Neuronal stem cell (in vitro differentiated cells): ENCODE results near the gene CLIC5. TPM values are rescaled to one million over a fixed set of nuclear protein-coding genes. Genes with fewer than 3 reads are reported as not detected.

Source experiments
- DNase-seq: peaks from one replicate; pipeline ENCODE4 v3.0.0-alpha.2; 2013; ENCODE audit warnings: low spot score
- H2AFZ ChIP-seq: one replicate; pipeline ENCODE4 v1.6.1; 2013; ENCODE audit warnings: mild to moderate bottlenecking, low read length, inconsistent platforms
- H2AK5ac ChIP-seq: 2 replicates; pipeline ENCODE4 v1.6.1; 2013; ENCODE audit warnings: low read depth, mild to moderate bottlenecking, inconsistent platforms, low read length, moderate library complexity, mixed read lengths
- H2BK120ac ChIP-seq: 2 replicates; pipeline ENCODE4 v1.6.1; 2013; ENCODE audit warnings: low read depth, mild to moderate bottlenecking, inconsistent platforms, low read length, moderate library complexity, mixed read lengths
- H2BK12ac ChIP-seq: one replicate; pipeline ENCODE4 v1.6.1; 2013; ENCODE audit warnings: low read length, inconsistent platforms
- H2BK15ac ChIP-seq: 2 replicates; pipeline ENCODE4 v1.6.1; 2013; ENCODE audit warnings: mild to moderate bottlenecking, low read length, inconsistent platforms, mixed read lengths
- H2BK5ac ChIP-seq: one replicate; pipeline ENCODE4 v1.6.1; 2013; ENCODE audit warnings: inconsistent platforms, mild to moderate bottlenecking, low read length, moderate library complexity
- H3K14ac ChIP-seq: one replicate; pipeline ENCODE4 v1.6.1; 2013; ENCODE audit warnings: low read length, inconsistent platforms
- H3K18ac ChIP-seq: 2 replicates; pipeline ENCODE4 v1.6.1; 2013; ENCODE audit warnings: low read length, inconsistent platforms
- H3K23ac ChIP-seq: 2 replicates; pipeline ENCODE4 v1.6.1; 2013; ENCODE audit warnings: low read depth, mild to moderate bottlenecking, mixed read lengths, low read length, inconsistent platforms; ENCODE audit not compliant: poor library complexity
- H3K27ac ChIP-seq: replicated peaks from 3 replicates; pipeline ENCODE4 v1.5.1; 2013; ENCODE audit warnings: low read length, inconsistent platforms
- H3K27me3 ChIP-seq, 3 experiments: 2 replicates each; pipeline ENCODE4 v1.6.1; 2013; ENCODE audit warnings: low read length in 3 of 3, mild to moderate bottlenecking in 2 of 3, inconsistent platforms in 1 of 3, low read depth in 1 of 3, mixed read lengths in 1 of 3, moderate library complexity in 1 of 3; ENCODE audit not compliant: control insufficient read depth in 3 of 3, insufficient read depth in 3 of 3
- H3K36me3 ChIP-seq, 2 donors: replicated peaks in 1 of 2; 2 replicates each; pipeline ENCODE4 v1.6.1; 2013; ENCODE audit warnings: low read length in 2 of 2; ENCODE audit not compliant: control insufficient read depth in 2 of 2, insufficient read depth in 2 of 2
- H3K4ac ChIP-seq: 2 replicates; pipeline ENCODE4 v1.6.1; 2013; ENCODE audit warnings: inconsistent platforms, mild to moderate bottlenecking, low read length, moderate library complexity
- H3K4me1 ChIP-seq, 2 donors: 1 replicate in 1 of 2; 2 replicates in 1 of 2; pipeline ENCODE4 v1.6.1; 2013; ENCODE audit warnings: low read length in 2 of 2, low read depth in 1 of 2; ENCODE audit not compliant: control insufficient read depth in 2 of 2, insufficient read depth in 1 of 2
- H3K4me2 ChIP-seq: one replicate; pipeline ENCODE4 v1.6.1; 2013; ENCODE audit warnings: mild to moderate bottlenecking, low read length, inconsistent platforms; ENCODE audit not compliant: insufficient read depth, poor library complexity, severe bottlenecking
- H3K4me3 ChIP-seq, 2 donors: 2 replicates each; pipeline ENCODE4 v1.5.1; 2013; ENCODE audit warnings: low read length in 2 of 2, mild to moderate bottlenecking in 2 of 2, inconsistent platforms in 1 of 2, moderate library complexity in 1 of 2
- H3K79me1 ChIP-seq: one replicate; pipeline ENCODE4 v1.6.1; 2013; ENCODE audit warnings: low read depth, mild to moderate bottlenecking, inconsistent platforms, low read length, moderate library complexity
- H3K9ac ChIP-seq: one replicate; pipeline ENCODE4 v1.6.1; 2013; ENCODE audit warnings: mild to moderate bottlenecking, low read depth, low read length, inconsistent platforms; ENCODE audit not compliant: poor library complexity
- H3K9me3 ChIP-seq, 2 donors: replicated peaks in 1 of 2; 2 replicates each; pipeline versions ENCODE3 to v1.6.1; 2013; ENCODE audit warnings: low read length in 2 of 2, mild to moderate bottlenecking in 2 of 2, inconsistent platforms in 1 of 2, low read depth in 1 of 2, mixed read lengths in 1 of 2, moderate library complexity in 1 of 2; ENCODE audit not compliant: control insufficient read depth in 2 of 2, insufficient read depth in 1 of 2
- H4K8ac ChIP-seq: one replicate; pipeline ENCODE4 v1.6.1; 2013; ENCODE audit warnings: low read depth, mild to moderate bottlenecking, inconsistent platforms, low read length, moderate library complexity
- H4K91ac ChIP-seq: one replicate; pipeline ENCODE4 v1.6.1; 2013; ENCODE audit warnings: low read length, low read depth, mild to moderate bottlenecking, inconsistent platforms; ENCODE audit not compliant: poor library complexity
- WGBS, 2 donors: extraction: QIAGEN DNeasy Blood & Tissue Kit; methylation state at CpG; one replicate each; pipeline ENCODE4 v1.1.7; 2013; ENCODE audit warnings: missing lambda C conversion rate in 2 of 2, mixed read lengths in 1 of 2; ENCODE audit not compliant: insufficient read length in 2 of 2, insufficient replicate concordance in 1 of 2; ENCODE audit errors: extremely low coverage in 2 of 2; 5-methylcytosine and 5-hydroxymethylcytosine counted together
- polyA plus RNA-seq, 2 experiments: library from polyadenylated mRNA; stranded (reverse); fragments of 200-250 nt; gene quantifications; one replicate each; pipeline ENCODE4 v1.2.3, GENCODE V29; 2013

CLIC5 gene
- 0.14 TPM for polyA plus RNA-seq (2013, experiment 1 of 2)
- polyA plus RNA-seq (2013, experiment 2 of 2), result 0.18 TPM

- Histone ChIP-seq H2AK5ac (no peak within 1 kb of the TSS), H3K4me3 (peak within 1 kb of the TSS in 1 of 2 donors; percentile 80), H3K23ac (peak within 1 kb of the TSS; percentile 75), H3K4me1 (peaks cover 4 to 7% of the 10 kb centered on the region in 2 donors), H3K18ac (peak within 1 kb of the TSS; percentile 51), H4K8ac (no peak within 1 kb of the TSS), H2BK5ac (no peak within 1 kb of the TSS), H2BK120ac (no peak within 1 kb of the TSS), H3K4me2 (peak within 1 kb of the TSS; percentile 99), H3K36me3 (no peaks in the 10 kb centered on the region), H2AFZ (peak within 1 kb of the TSS; percentile 78), H2BK12ac (no peak within 1 kb of the TSS), H3K14ac (peak within 1 kb of the TSS; percentile 67), H3K4ac (no peak within 1 kb of the TSS), H2BK15ac (no peak within 1 kb of the TSS), H3K9ac (peak within 1 kb of the TSS; percentile 88), H4K91ac (no peak within 1 kb of the TSS), H3K27ac (no peak within 1 kb of the TSS), H3K9me3 (peaks cover 0 to 3% of the 10 kb centered on the region in 2 donors), H3K79me1 (no peaks in the 10 kb centered on the region), H3K27me3 (peaks cover 5 to 72% (median 21%) of the 10 kb centered on the region in 3 experiments)
- WGBS, 2 donors, result no CpG with 5 or more reads among the region's 82 CpGs
- no peak for DNase-seq
Observed at GRCh38 chr6:46015119-46015968, at the start of gene CLIC5. Gene CLIC5, minus strand, starts transcription at chr6:46015860. Its CDS starts 318 bp downstream, at chr6:46015542.

- H2BK15ac ChIP-seq, result no peak overlapping the region
- no peak overlapping the region for H2AFZ ChIP-seq
- H3K4ac ChIP-seq, result no peak overlapping the region
- H2AK5ac ChIP-seq, result no peak overlapping the region
- H3K4me2 ChIP-seq, result no peak overlapping the region
- H3K27me3 ChIP-seq, result no peaks in the 10 kb centered on the region
- no peak overlapping the region for H2BK12ac ChIP-seq
- no peak overlapping the region for H2BK120ac ChIP-seq
- H3K14ac ChIP-seq, result no peak overlapping the region
- H3K36me3 ChIP-seq, result no peaks in the 10 kb centered on the region
- no peaks in the 10 kb centered on the region for H3K9me3 ChIP-seq
- no peaks in the 10 kb centered on the region for H3K79me1 ChIP-seq
- DNase-seq, result no peak
- no peak overlapping the region for H3K27ac ChIP-seq
- H3K23ac ChIP-seq, result no peak overlapping the region
- no peak overlapping the region for H3K4me3 ChIP-seq
- H4K8ac ChIP-seq, result no peak overlapping the region
- no peak overlapping the region for H4K91ac ChIP-seq
- H3K4me1 ChIP-seq, result peaks cover 0 to 2% of the 10 kb centered on the region in 2 donors
- H3K9ac ChIP-seq, result no peak overlapping the region
- H3K18ac ChIP-seq, result no peak overlapping the region
- H2BK5ac ChIP-seq, result no peak overlapping the region
Observed at GRCh38 chr6:46062991-46063390, 47.3 kb upstream of the CLIC5 start.

GRCh38 chr6:46062312-46062711 is 46.7 kb upstream of the CLIC5 start:
- Histone ChIP-seq H3K79me1 (no peaks in the 10 kb centered on the region), H3K14ac (no peak overlapping the region), H3K4me1 (peaks cover 0 to 2% of the 10 kb centered on the region in 2 donors), H3K23ac (no peak overlapping the region), H2BK12ac (no peak overlapping the region), H3K18ac (no peak overlapping the region), H3K9ac (no peak overlapping the region), H2BK5ac (no peak overlapping the region), H3K27me3 (no peaks in the 10 kb centered on the region), H2AFZ (no peak overlapping the region), H3K4me2 (no peak overlapping the region), H2BK15ac (no peak overlapping the region), H3K4ac (no peak overlapping the region), H3K9me3 (peaks cover 0 to 3% of the 10 kb centered on the region in 2 donors), H4K91ac (no peak overlapping the region), H2AK5ac (no peak overlapping the region), H3K4me3 (no peak overlapping the region), H4K8ac (no peak overlapping the region), H3K36me3 (no peaks in the 10 kb centered on the region), H2BK120ac (no peak overlapping the region), H3K27ac (no peak overlapping the region)
- no peak for DNase-seq
- WGBS, 2 donors, result no CpG with 5 or more reads among the region's 2 CpGs

- Histone ChIP-seq H3K79me1 (no peaks in the 10 kb centered on the region), H3K27me3 (no peaks in the 10 kb centered on the region)
Observed at GRCh38 chr6:46061497-46061896, 45.8 kb upstream of the CLIC5 start.

More at GRCh38 chr6:46061497-46061896, 45.8 kb upstream of the CLIC5 start:
- H2BK15ac ChIP-seq, result no peak overlapping the region
- peaks cover 0 to 3% of the 10 kb centered on the region in 2 donors for H3K9me3 ChIP-seq
- H2AK5ac ChIP-seq, result no peak overlapping the region
- no peak overlapping the region for H4K91ac ChIP-seq
- no peak overlapping the region for H2BK5ac ChIP-seq
- no peak overlapping the region for H4K8ac ChIP-seq
- no peaks in the 10 kb centered on the region for H3K36me3 ChIP-seq
- H3K14ac ChIP-seq, result no peak overlapping the region
- H2AFZ ChIP-seq, result no peak overlapping the region
- DNase-seq, result no peak
- H3K4me3 ChIP-seq, result no peak overlapping the region
- no peak overlapping the region for H3K9ac ChIP-seq
- H3K4me1 ChIP-seq, result peaks cover 0 to 2% of the 10 kb centered on the region in 2 donors
- H3K18ac ChIP-seq, result no peak overlapping the region
- H2BK120ac ChIP-seq, result no peak overlapping the region
- H3K4me2 ChIP-seq, result no peak overlapping the region
- H3K27ac ChIP-seq, result no peak overlapping the region
- no CpG with 5 or more reads among the region's 1 CpG for WGBS, 2 donors
- no peak overlapping the region for H3K4ac ChIP-seq
- H3K23ac ChIP-seq, result no peak overlapping the region
- no peak overlapping the region for H2BK12ac ChIP-seq
